Neural progenitor cell (in vitro differentiated cells): ENCODE results near the gene CARD11.

Source experiments
- EZH2 ChIP-seq: fragments of 200-600 bp; sonication (generic); IDR thresholded peaks from 2 replicates; pipeline ENCODE4 v1.6.1; 2017; ENCODE audit warnings: antibody characterized with exemption, mild to moderate bottlenecking, moderate library complexity
- TF ChIP-seq, protein P1 (sequence below): fragments of 200-600 bp; sonication (generic); IDR thresholded peaks from 2 replicates; pipeline ENCODE4 v1.5.1; 2017; ENCODE audit warnings: antibody characterized with exemption, mild to moderate bottlenecking

DNA sequence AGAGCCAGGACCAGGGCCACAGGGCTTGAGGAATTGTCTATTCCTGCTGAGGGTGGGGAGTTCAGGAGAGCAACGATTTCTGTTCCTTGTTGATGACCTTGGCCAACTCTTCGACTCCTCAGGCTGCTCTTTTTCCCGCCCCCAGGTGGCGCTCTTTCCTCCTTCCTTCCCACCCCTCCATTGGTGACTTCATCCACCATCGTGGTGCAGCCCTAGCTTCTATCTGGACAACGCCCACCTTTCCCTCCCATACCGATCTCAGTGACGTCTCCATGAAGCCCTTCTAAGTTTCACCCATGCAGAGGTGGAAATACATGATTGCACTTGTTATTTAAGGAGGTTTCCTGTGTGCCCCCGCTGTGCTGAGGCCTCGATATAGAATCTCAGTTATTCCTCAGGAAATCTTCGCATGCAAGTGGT lies 22.1 kb upstream of the CARD11 start:
- TF ChIP-seq EZH2: no peak
- TF ChIP-seq, protein P1, sequence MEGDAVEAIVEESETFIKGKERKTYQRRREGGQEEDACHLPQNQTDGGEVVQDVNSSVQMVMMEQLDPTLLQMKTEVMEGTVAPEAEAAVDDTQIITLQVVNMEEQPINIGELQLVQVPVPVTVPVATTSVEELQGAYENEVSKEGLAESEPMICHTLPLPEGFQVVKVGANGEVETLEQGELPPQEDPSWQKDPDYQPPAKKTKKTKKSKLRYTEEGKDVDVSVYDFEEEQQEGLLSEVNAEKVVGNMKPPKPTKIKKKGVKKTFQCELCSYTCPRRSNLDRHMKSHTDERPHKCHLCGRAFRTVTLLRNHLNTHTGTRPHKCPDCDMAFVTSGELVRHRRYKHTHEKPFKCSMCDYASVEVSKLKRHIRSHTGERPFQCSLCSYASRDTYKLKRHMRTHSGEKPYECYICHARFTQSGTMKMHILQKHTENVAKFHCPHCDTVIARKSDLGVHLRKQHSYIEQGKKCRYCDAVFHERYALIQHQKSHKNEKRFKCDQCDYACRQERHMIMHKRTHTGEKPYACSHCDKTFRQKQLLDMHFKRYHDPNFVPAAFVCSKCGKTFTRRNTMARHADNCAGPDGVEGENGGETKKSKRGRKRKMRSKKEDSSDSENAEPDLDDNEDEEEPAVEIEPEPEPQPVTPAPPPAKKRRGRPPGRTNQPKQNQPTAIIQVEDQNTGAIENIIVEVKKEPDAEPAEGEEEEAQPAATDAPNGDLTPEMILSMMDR: peak; percentile 77
